Stomach (tissue), 4 donors: ENCODE results near the gene OR2AJ1.

ENCODE experiments used
- CTCF ChIP-seq, 7 experiments: fragments of 450-650 bp in 4 of 7; fragments of 200-600 bp in 3 of 7; sonication (generic) in 3 of 7; IDR thresholded peaks; one replicate each; pipeline ENCODE4 v1.5.1; 2016 to 2019; ENCODE audit warnings: antibody characterized with exemption in 7 of 7, control low read depth in 2 of 7, mild to moderate bottlenecking in 1 of 7
- EP300 ChIP-seq: sonication (generic); formaldehyde crosslinking; IDR thresholded peaks from one replicate; pipeline ENCODE4 v1.6.1; 2017; ENCODE audit warnings: antibody characterized with exemption
- POLR2A ChIP-seq, 4 donors: fragments of 450-650 bp; IDR thresholded peaks; one replicate each; pipeline ENCODE4 v1.6.1; 2016; ENCODE audit warnings: antibody characterized with exemption in 4 of 4, control low read depth in 2 of 4, mild to moderate bottlenecking in 1 of 4, moderate library complexity in 1 of 4
- POLR2AphosphoS5 ChIP-seq, 3 donors: sonication (generic); formaldehyde crosslinking; IDR thresholded peaks; one replicate each; pipeline ENCODE4 v1.6.1; 2016; ENCODE audit warnings: antibody characterized with exemption in 3 of 3

- TF ChIP-seq CTCF (IDR thresholded peaks at IDR 0.05) (no peak), EP300 (no peak), POLR2A (IDR thresholded peaks at IDR 0.05) (no peak), POLR2AphosphoS5 (IDR thresholded peaks at IDR 0.05) (no peak)
These were observed 38.4 kb downstream of the OR2AJ1 start for GRCh38 chr1:247962911-247963588.
